ENCODE results near the gene RIN3.

Gene RIN3

DNA sequence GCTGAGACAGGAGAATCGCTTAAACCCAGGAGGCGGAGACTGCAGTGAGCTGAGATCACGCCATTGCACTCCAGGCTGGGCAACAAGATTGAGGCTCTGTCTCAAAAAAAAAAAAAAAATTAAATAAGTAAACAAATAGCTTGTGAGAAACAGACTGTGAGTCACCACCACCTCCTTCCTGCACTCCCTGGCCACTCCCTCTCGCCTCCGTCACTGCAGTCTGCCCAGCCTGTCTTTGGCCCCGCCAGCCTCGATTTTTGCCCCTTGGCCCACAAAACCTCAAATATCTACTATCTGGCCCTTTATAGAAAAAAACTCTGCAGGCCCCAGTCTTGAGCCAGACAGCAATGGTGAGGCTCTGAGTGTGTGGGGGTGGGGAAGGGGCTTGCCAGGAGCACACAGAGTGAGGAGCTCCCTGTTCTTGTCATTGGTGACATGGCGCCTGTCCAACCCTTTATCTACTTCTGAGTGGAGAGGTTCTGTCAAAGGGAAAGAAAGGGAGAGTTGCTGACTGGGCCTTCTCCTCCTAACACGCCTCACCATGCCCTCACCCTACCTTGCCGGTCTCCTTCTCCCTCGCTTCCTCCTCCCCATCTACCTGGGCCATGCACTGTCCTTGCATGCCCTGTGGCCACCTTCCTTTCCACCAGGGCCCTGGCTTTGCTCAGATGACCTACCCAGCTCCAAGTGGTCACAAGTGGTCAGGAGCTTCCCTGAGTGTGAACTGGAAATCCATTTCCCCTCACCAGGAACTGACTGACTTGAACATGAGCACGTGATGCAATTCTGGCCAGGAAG is 212.8 kb downstream of the RIN3 start:
- H3K4me3 ChIP-seq (ENCODE audit: low read depth, low read length): no peak overlapping the region
- DNase-seq (ENCODE audit: low read depth): no peak
- TF ChIP-seq, protein P1, sequence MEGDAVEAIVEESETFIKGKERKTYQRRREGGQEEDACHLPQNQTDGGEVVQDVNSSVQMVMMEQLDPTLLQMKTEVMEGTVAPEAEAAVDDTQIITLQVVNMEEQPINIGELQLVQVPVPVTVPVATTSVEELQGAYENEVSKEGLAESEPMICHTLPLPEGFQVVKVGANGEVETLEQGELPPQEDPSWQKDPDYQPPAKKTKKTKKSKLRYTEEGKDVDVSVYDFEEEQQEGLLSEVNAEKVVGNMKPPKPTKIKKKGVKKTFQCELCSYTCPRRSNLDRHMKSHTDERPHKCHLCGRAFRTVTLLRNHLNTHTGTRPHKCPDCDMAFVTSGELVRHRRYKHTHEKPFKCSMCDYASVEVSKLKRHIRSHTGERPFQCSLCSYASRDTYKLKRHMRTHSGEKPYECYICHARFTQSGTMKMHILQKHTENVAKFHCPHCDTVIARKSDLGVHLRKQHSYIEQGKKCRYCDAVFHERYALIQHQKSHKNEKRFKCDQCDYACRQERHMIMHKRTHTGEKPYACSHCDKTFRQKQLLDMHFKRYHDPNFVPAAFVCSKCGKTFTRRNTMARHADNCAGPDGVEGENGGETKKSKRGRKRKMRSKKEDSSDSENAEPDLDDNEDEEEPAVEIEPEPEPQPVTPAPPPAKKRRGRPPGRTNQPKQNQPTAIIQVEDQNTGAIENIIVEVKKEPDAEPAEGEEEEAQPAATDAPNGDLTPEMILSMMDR (IDR thresholded peaks at IDR 0.05; ENCODE audit: low read depth, low read length, missing control alignments): no peak

DNA sequence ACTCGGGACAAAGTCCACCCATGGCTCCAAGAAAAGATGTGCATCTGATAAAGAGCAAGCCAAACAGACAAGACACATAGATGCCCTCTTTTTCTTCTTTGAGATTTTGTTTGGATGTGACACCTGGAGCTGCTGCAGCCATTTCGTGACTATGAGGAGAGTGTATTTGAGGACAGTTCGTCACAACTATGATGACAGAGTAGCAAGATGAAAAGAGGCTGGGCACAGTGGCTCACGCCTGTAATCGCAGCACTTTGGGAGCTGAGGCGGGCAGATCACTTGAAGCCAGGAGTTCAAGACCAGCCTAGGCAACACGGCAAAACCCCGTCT is 213.3 kb downstream of the RIN3 start:
- no peak for DNase-seq (ENCODE audit: low read depth)
- H3K4me3 ChIP-seq (ENCODE audit: low read depth, low read length): no peak overlapping the region
- TF ChIP-seq, protein P1 (IDR thresholded peaks at IDR 0.05; ENCODE audit: low read depth, low read length, missing control alignments): no peak

DNA sequence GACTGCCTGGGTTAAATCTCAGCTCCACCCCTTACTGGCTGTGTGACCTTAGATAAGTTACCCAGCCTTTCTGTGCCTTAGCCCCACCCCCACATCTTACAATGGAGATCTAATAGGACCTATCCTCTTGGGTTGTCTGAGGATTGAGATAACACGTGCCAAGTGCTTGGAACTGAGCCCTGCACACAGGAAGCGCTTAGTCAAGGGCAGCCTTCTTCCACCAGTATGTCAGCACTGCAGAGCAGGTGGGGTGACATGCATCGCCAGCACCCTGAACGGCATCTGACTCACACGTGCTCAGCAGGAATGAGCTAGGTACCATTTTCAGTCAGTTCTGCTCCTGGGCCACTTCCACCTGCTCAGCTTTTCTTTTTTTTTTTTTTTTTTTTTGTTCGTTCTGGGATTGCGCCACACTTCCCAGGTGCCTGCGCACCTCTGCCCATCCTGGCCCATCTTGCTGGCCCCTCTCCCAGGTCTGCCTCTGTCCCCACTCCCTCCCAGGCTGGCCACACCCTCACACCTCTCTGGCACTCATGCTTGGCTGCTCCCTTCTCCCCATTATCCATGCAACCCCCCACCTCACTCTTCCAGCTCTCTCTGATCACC is 215.3 kb downstream of the RIN3 start:
- TF ChIP-seq, protein P1 (IDR thresholded peaks at IDR 0.05; ENCODE audit: low read depth, low read length, missing control alignments): no peak
- peak; percentile 62 for DNase-seq (ENCODE audit: low read depth)
- H3K4me3 ChIP-seq (ENCODE audit: low read depth, low read length): no peak overlapping the region

DNA sequence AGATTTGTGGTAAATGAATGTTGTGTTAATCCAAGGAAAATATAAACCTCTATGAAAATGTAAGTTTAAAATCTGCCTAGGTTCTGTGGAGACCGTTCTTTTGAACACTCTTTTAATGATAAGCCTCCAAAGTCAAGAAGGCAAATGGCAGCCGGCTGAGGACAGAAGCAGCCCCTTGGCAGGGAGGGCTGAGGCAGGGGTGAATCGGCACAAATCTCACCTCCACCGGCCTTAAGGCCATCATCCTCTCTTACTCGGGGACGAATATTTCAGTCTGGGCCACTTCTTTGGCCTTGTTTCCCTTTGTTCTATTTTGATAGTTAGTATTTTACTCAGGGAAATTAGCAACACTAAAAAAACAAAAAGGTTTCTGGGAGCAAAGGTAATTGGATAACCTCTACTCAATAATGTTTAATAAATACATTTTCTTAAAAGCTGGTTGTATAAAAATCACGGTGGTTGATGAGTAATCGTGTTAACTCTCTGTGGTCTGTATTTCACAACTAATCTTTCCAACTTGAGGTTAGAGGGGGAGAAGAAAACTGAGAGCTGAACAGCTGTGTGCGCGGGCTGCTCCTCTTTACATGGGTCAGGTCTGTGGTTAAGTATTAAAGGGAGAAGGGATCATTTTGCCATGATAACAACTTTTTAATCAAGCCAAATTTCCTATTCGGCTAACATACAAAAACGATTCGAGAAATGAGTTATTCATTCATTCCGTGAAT is 216.2 kb downstream of the RIN3 start:
- no peak for DNase-seq (ENCODE audit: low read depth)
- TF ChIP-seq, protein P1 (IDR thresholded peaks at IDR 0.05; ENCODE audit: low read depth, low read length, missing control alignments): no peak
- H3K4me3 ChIP-seq (ENCODE audit: low read depth, low read length): no peak overlapping the region

DNA sequence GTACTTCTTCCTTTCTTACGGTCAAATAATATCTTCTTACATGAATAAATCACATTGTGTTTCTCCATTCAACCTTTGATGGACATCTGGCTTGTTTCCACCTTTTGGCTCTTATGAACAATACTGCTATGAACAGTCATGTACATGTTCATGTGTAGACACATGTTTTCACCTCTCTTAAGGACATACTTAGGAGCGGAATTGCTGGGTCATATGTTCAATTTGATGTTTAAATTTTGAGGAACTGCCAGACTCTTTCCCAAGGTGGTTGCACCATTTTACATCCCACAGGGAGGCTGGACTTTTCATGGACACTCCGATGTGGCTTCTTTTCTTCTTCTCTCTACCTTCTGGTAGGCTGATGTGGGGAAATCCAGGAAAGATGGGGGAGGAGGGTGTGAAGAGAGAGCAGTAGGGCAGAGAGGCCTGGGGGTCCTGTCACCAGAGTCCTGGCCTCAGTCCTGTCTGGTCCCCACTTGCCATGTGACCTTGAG is 218.1 kb downstream of the RIN3 start:
- no peak overlapping the region for H3K4me3 ChIP-seq (ENCODE audit: low read depth, low read length)
- TF ChIP-seq, protein P1 (IDR thresholded peaks at IDR 0.05; ENCODE audit: low read depth, low read length, missing control alignments): no peak
- no peak for DNase-seq (ENCODE audit: low read depth)

DNA sequence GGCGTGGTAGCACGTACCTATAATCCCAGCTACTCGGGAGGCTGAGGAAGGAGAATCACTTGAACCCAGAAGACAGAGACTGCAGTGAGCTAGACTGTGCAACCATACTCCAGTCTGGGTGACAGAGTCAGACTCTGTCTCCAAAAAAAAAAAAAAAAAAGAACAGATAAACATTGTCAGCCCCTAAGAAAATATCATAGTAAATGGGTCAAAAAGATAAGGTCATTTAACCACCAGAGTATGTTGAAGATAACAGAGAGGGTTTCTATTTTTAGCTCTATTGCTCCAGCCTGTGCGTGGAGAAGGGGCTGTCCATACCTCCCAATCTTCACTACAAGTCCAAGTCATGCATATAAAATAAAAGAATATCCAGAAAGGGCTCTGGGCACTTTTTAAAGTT is 219.4 kb downstream of the RIN3 start:
- no peak overlapping the region for H3K4me3 ChIP-seq (ENCODE audit: low read depth, low read length)
- TF ChIP-seq, protein P1 (IDR thresholded peaks at IDR 0.05; ENCODE audit: low read depth, low read length, missing control alignments): no peak
- DNase-seq (ENCODE audit: low read depth): no peak
